ENCODE results near the gene GCSAM. TPM values are rescaled to one million over a fixed set of nuclear protein-coding genes. Genes with fewer than 3 reads are reported as not detected.
A peak's percentile ranks its signal among the peaks of the same experiment; 100 is the strongest.

The GCSAM gene
- total RNA-seq, 1 experiment from 2014 or later, result not detected

GRCh38 chr3:112086076-112086854 lies 46.8 kb downstream of the GCSAM start, which contains the start of gene C3orf52:
TSS of gene C3orf52 (plus strand) at chr3:112086389. CDS start at chr3:112086408, 19 bp downstream.
- H3K23ac ChIP-seq (ENCODE audit: insufficient read length, low read depth, low read length), result no peak within 1 kb of the TSS
- H3K27me3 ChIP-seq (ENCODE audit: insufficient read depth, low read length), result no peaks in the 10 kb centered on the region; the same call in 1 of the 2 replicates
- H3T11ph ChIP-seq (ENCODE audit: low read length), result no peak within 1 kb of the TSS
- peak within 1 kb of the TSS; percentile 92 for H3K4me2 ChIP-seq (ENCODE audit: insufficient read depth, insufficient read length, low read length)
- H2BK120ac ChIP-seq (ENCODE audit: low read depth, low read length, poor library complexity, severe bottlenecking), result no peak within 1 kb of the TSS
- H3K79me1 ChIP-seq (ENCODE audit: insufficient read depth, low read depth, low read length, poor library complexity, severe bottlenecking), result no peaks in the 10 kb centered on the region
- H4K5ac ChIP-seq (ENCODE audit: insufficient read length, low read depth, low read length), result no peak within 1 kb of the TSS
- no peak within 1 kb of the TSS for H4K91ac ChIP-seq (ENCODE audit: insufficient read length, low read depth, low read length)
- no peak within 1 kb of the TSS for H3K27ac ChIP-seq (ENCODE audit: insufficient read length, low read depth, low read length)
- WGBS (ENCODE audit: extremely low coverage, insufficient read length, low lambda C conversion rate), result no CpG with 5 or more reads among the region's 67 CpGs
- no peak within 1 kb of the TSS for H2BK5ac ChIP-seq (ENCODE audit: insufficient read length, low read length)
- TF ChIP-seq CTCF (conservative IDR thresholded peaks at IDR 0.05), result peak; percentile 44; the same call in 2 of the 3 replicates
- Mint-ChIP-seq H3K27me3 (ENCODE audit: low read depth) (peaks cover 20% of the 10 kb centered on the region), H3K9me3 (no peaks in the 10 kb centered on the region; a peak in 1 of 5 replicates), H3K36me3 (ENCODE audit: insufficient read depth in 1 of 3, low read depth in 3 of 3) (peaks cover 0 to 2% (median 0%) of the 10 kb centered on the region in 3 experiments; a peak in 2 of 7 replicates), H3K4me3 (peak within 1 kb of the TSS; percentile 86 to 95), H3K4me1 (peaks cover 22 to 32% of the 10 kb centered on the region in 2 experiments), H3K27ac (peak within 1 kb of the TSS; percentile 88 to 96 (median 88); a peak in 5 of 7 replicates)
- no peak within 1 kb of the TSS for H2AK5ac ChIP-seq (ENCODE audit: insufficient read length, low read length)
- H3K9ac ChIP-seq (ENCODE audit: extremely low read depth, insufficient read length, low read length), result peak within 1 kb of the TSS; percentile 62
- peak within 1 kb of the TSS; percentile 97 for H3K14ac ChIP-seq (ENCODE audit: insufficient read depth, low read length)
- peak; percentile 95 for DNase-seq
- no peak within 1 kb of the TSS for H3K4ac ChIP-seq (ENCODE audit: low read depth, low read length)
- H3K79me2 ChIP-seq (ENCODE audit: insufficient read depth, low read length), result peaks cover 2% of the 10 kb centered on the region; the same call in 1 of the 2 replicates
- no peak within 1 kb of the TSS for H2BK20ac ChIP-seq (ENCODE audit: low read depth, low read length, poor library complexity, severe bottlenecking)
- peak within 1 kb of the TSS; percentile 50 for H2AFZ ChIP-seq (ENCODE audit: low read length)
- no peak within 1 kb of the TSS for H2BK12ac ChIP-seq (ENCODE audit: insufficient read length, low read depth, low read length)
- peaks cover 3% of the 10 kb centered on the region; the same call in 1 of the 2 replicates for H3K4me1 ChIP-seq (ENCODE audit: insufficient read depth, low read length)
- H2BK15ac ChIP-seq (ENCODE audit: low read depth, low read length), result no peak within 1 kb of the TSS
- no peak within 1 kb of the TSS for H3K56ac ChIP-seq (ENCODE audit: insufficient read length, low read depth, low read length)
- H3K18ac ChIP-seq (ENCODE audit: insufficient read length, low read depth, low read length), result peak within 1 kb of the TSS; percentile 87
- peaks cover 12% of the 10 kb centered on the region for H3K23me2 ChIP-seq (ENCODE audit: insufficient read length, low read depth, low read length, poor library complexity, severe bottlenecking)
- no peak within 1 kb of the TSS for H4K8ac ChIP-seq (replicated peaks; ENCODE audit: insufficient read length, low read depth, low read length)
- no peaks in the 10 kb centered on the region for H4K20me1 ChIP-seq (ENCODE audit: control insufficient read depth, insufficient read depth, insufficient read length)
- no peaks in the 10 kb centered on the region for H3K9me3 ChIP-seq (ENCODE audit: control insufficient read depth, low read depth, low read length)
